NCI-H510A treated with DMSO at 0.1 percent for 48 hours (cell line): ENCODE results near the gene AFAP1.

Experiments used
- DNase-seq: peaks from one replicate; lab custom pipeline; 2025; lab: John Stamatoyannopoulos, UW

The AFAP1 gene

GRCh38 chr4:7753931-7754465, 185.7 kb downstream of the AFAP1 start:
- DNase-seq = no peak

- no peak for DNase-seq
These were observed 186.4 kb downstream of the AFAP1 start for GRCh38 chr4:7753271-7753670.

- DNase-seq = no peak
These were observed 187.0 kb downstream of the AFAP1 start for GRCh38 chr4:7752649-7753048.

GRCh38 chr4:7750972-7751371, 188.7 kb downstream of the AFAP1 start:
- DNase-seq = no peak

GRCh38 chr4:7750523-7750922, 189.1 kb downstream of the AFAP1 start:
- no peak for DNase-seq

- no peak for DNase-seq
These were observed 192.1 kb downstream of the AFAP1 start for GRCh38 chr4:7747566-7747965.

- DNase-seq = no peak
These were observed 192.6 kb downstream of the AFAP1 start for GRCh38 chr4:7747062-7747385.

- no peak for DNase-seq
These were observed 193.2 kb downstream of the AFAP1 start for GRCh38 chr4:7746351-7747061.

GRCh38 chr4:7745301-7745885, 194.3 kb downstream of the AFAP1 start:
- no peak for DNase-seq

GRCh38 chr4:7744142-7744804, 195.4 kb downstream of the AFAP1 start:
- DNase-seq = no peak

- DNase-seq = no peak
These were observed 196.8 kb downstream of the AFAP1 start for GRCh38 chr4:7742807-7743280.

- DNase-seq = no peak
These were observed 197.5 kb downstream of the AFAP1 start for GRCh38 chr4:7741946-7742806.

- no peak for DNase-seq
These were observed 198.7 kb downstream of the AFAP1 start for GRCh38 chr4:7740866-7741525.

- DNase-seq = no peak
These were observed 199.5 kb downstream of the AFAP1 start for GRCh38 chr4:7739918-7740865.

GRCh38 chr4:7739077-7739917, 200.4 kb downstream of the AFAP1 start:
- no peak for DNase-seq

GRCh38 chr4:7738458-7739076, 201.1 kb downstream of the AFAP1 start:
- no peak for DNase-seq

- DNase-seq = no peak
These were observed 201.8 kb downstream of the AFAP1 start for GRCh38 chr4:7737752-7738457.

GRCh38 chr4:7737268-7737645, 202.4 kb downstream of the AFAP1 start:
- no peak for DNase-seq
